Measurements from ENCODE around the gene CCDC73.
"Not testable (repeated sequence)": the region's sequence is repeated elsewhere in the genome, so short reads cannot be mapped to it uniquely, and the experiment has no call there.

Gene CCDC73

GRCh38 chr11:32792948-32793475 lies 1.4 kb downstream of the CCDC73 start:
- DNase-seq: peak; percentile 70

- DNase-seq: no peak
These were observed 2.1 kb downstream of the CCDC73 start for GRCh38 chr11:32792111-32792947.

- DNase-seq: no peak
These were observed 3.5 kb downstream of the CCDC73 start for GRCh38 chr11:32790916-32791315.

GRCh38 chr11:32786811-32787210 lies 7.7 kb downstream of the CCDC73 start:
- no peak for DNase-seq

GRCh38 chr11:32785262-32785661 lies 9.2 kb downstream of the CCDC73 start:
- no peak for DNase-seq

GRCh38 chr11:32781721-32782120 lies 12.7 kb downstream of the CCDC73 start:
- no peak for DNase-seq

- not testable (repeated sequence) for DNase-seq
These were observed 13.6 kb downstream of the CCDC73 start for GRCh38 chr11:32780839-32781238.

GRCh38 chr11:32779136-32779535 lies 15.3 kb downstream of the CCDC73 start:
- peak; percentile 34 for DNase-seq

GRCh38 chr11:32775908-32776307 lies 18.6 kb downstream of the CCDC73 start:
- peak; percentile 16 for DNase-seq

GRCh38 chr11:32774081-32774480 lies 20.4 kb downstream of the CCDC73 start:
- no peak for DNase-seq

- no peak for DNase-seq
These were observed 21.7 kb downstream of the CCDC73 start for GRCh38 chr11:32772731-32773130.

- DNase-seq: not testable (repeated sequence)
These were observed 32.7 kb downstream of the CCDC73 start for GRCh38 chr11:32761774-32762173.

- DNase-seq: no peak
These were observed 36.2 kb downstream of the CCDC73 start for GRCh38 chr11:32758291-32758690.

- DNase-seq: not testable (repeated sequence)
These were observed 41.3 kb downstream of the CCDC73 start for GRCh38 chr11:32753181-32753580.

GRCh38 chr11:32752001-32752400 lies 42.5 kb downstream of the CCDC73 start:
- no peak for DNase-seq

GRCh38 chr11:32751381-32751780 lies 43.1 kb downstream of the CCDC73 start:
- no peak for DNase-seq

GRCh38 chr11:32729976-32730375 lies 64.5 kb downstream of the CCDC73 start:
- DNase-seq: no peak

- DNase-seq: no peak
These were observed 71.1 kb downstream of the CCDC73 start for GRCh38 chr11:32723332-32723731.

- no peak for DNase-seq
These were observed 72.2 kb downstream of the CCDC73 start for GRCh38 chr11:32722255-32722654.

- peak; percentile 8 for DNase-seq
These were observed 81.0 kb downstream of the CCDC73 start for GRCh38 chr11:32713496-32713895.

GRCh38 chr11:32708978-32709377 lies 85.5 kb downstream of the CCDC73 start:
- DNase-seq: not testable (repeated sequence)

GRCh38 chr11:32706985-32707741 lies 87.3 kb downstream of the CCDC73 start:
- peak; percentile 66 for DNase-seq

GRCh38 chr11:32705309-32706033 lies 89.0 kb downstream of the CCDC73 start:
- no peak for DNase-seq

Measured in suppressor macrophage treated with lipopolysaccharide for 4 hours (primary cell).